Occipital lobe (tissue), 2 donors: ENCODE measurements around the gene AKR1D1. TPM values are rescaled to one million over a fixed set of nuclear protein-coding genes. Genes with fewer than 3 reads are reported as not detected.
"Not testable (repeated sequence)": the region's sequence is repeated elsewhere in the genome, so short reads cannot be mapped to it uniquely, and the experiment has no call there.

Source experiments
- DNase-seq: peaks from one replicate; lab custom pipeline; 2025; lab: John Stamatoyannopoulos, UW
- total RNA-seq: library from RNA; depleted of rRNA; stranded (reverse); fragments of >200 nt; gene quantifications from one replicate; pipeline ENCODE4 v1.2.3, GENCODE V29; 2014

The AKR1D1 gene, protein sequence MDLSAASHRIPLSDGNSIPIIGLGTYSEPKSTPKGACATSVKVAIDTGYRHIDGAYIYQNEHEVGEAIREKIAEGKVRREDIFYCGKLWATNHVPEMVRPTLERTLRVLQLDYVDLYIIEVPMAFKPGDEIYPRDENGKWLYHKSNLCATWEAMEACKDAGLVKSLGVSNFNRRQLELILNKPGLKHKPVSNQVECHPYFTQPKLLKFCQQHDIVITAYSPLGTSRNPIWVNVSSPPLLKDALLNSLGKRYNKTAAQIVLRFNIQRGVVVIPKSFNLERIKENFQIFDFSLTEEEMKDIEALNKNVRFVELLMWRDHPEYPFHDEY
- not detected for total RNA-seq

DNA sequence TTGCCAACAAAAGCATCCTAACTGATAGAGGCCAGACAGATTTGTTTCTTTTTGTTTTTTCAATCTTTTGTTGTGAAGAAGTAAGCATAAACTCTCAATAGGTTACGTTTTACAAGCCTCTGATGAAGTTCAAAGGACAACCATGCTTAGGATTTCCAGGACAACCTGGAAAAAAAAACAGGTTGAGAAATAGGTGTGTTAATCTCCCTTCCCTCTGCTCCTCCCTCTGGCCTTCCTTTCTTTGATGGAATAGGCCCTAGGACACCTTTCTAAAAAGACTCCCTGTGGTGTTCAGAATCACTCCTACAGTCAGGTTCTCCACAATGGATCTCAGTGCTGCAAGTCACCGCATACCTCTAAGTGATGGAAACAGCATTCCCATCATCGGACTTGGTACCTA is at the start of gene AKR1D1:
Gene AKR1D1, plus strand, starts transcription at position 264 of the 400 bp plus-strand sequence. Its CDS starts 60 bp downstream, at position 324.
- no peak for DNase-seq

DNA sequence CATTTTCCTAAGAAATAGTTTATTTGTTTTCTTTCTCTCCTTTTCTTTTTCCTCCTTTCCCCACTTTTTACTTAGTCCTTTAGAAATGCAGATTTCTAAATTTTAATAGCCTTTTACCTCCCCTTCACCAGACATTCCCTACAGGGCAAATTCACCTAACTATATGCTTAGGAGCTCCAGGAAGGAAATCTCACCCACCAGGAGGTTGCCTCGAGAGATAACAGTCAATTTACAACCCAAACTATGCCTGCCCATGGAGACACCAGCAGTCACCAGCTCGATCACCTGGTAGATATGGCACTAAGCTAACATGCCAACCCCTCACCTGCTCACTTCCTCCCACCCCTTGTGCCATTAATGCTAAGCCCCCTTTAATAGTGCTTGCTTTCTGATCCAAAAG is 49.2 kb upstream of the AKR1D1 start:
- DNase-seq = no peak

DNA sequence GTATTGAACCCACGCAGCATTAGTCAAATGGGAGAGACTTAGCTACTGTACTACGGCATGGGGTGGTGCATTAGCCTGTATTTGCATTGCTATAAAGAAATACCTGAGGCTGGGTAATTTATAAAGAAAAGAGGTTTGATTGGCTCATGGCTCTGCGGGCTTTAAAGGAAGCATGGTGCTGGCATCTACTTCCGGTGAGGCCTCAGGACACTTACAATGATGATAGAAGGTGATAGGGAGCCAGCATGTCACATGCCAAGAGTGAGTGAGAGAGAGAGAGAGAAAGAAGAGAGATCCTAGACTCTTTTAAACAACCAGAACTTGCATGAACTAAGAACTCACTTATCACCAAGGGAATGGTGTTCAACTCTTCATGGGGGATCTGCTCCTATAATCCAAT is 47.1 kb upstream of the AKR1D1 start:
- no peak for DNase-seq

DNA sequence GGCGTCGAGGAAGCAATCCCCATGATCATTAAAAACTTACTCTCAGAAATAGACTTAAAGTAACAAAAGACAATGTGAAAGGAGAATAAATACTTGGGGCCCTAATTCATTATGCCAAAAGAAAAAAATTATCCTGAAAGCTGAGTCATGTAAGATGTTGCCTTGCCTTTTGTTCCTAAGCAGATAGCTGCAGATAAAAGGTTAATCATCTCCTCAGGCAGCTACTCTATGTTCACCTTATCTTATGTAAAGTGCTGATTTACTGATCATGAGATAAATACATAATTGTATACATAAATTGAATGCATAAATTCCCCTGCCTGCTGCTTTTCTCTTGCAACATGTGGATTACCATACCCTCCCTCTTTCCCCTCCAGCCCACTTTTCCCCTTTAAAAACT is 46.3 kb upstream of the AKR1D1 start:
- DNase-seq = no peak

DNA sequence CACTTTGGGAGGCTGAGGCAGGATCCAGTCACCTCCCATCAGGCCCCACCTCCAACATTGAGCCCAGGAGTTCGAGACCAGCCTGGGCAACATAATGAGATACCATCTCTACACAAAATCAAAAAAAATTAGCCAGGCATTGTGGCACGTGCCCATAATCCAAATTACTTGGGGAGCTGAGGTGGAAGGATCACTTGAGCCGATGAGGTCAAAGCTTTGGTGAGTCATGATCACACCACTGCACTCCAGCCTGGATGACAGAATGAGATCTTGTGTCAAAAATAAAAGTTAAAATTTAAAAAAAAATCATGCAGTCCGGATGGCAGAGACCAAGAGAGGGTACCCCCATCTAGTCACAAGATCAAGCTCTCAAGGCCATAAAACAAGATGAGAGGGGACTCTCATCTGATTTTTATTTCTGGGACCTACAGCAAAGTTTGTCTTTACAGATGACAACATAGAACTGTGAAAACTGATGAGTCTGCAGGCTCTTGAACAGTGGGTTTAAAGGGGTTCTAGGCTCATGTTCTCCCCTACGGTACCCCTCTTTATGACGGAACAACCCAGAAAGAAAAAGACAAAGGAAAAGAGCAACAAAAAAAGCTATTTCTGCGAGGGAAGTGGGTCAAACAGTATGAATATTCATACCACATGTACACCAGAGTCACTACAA is 45.4 kb upstream of the AKR1D1 start:
- DNase-seq = no peak

DNA sequence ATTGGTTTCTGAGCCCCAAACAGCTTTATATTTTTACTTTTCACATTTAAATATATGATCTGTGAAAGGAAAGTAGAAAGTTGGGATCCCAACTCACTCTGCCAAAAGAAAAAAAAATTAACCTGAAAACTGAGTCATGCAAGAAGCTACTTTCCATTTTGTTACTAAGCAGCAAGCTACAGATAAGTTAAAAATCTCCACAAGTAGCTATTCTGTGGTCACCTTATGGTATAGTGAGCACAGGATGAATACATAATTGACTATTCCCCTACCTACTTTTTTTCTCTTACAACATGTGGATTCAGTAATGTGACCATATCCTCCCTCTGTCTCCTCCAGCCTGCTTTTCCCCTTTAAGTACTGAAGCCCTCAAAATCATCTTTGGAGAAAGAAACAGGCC is 44.1 kb upstream of the AKR1D1 start:
- no peak for DNase-seq

DNA sequence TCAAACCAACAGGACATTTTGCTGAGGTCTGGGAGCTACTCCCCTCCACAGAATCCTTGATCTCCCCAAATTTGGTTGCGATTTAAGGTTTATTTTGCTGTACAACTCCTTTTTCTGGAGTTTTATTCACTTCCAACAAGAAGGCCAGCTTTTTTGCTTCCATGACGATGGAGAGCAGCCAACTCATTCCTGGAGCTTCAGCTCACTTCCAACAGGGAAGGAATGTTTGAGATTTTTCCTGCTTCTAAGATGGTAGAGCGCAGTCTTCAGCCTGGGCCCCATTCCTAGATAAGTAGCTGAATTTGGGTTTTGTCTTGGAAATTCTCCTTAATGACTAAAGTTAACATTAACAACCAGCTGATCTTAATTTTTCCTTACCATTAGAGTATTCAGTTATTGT is 43.5 kb upstream of the AKR1D1 start:
- DNase-seq = no peak

DNA sequence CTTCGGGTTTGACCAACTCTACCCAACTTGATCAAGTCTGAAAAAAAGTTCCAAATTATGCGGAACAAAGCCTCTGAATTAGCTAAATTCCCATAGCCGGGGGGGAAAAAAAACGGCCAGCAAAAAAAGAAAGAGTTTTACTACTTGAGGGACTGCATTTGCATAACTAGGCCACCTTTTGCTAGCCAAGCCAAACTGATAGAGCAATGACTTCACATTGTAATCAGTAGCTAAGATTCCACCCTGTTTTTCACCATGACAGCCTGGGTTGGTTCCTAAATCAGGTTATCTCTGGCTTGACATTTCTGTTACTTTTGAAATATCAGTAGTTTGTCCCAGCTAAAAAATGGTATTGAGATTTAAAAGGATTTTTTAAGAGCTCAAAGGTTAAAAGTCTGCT is 43.0 kb upstream of the AKR1D1 start:
- DNase-seq = no peak

DNA sequence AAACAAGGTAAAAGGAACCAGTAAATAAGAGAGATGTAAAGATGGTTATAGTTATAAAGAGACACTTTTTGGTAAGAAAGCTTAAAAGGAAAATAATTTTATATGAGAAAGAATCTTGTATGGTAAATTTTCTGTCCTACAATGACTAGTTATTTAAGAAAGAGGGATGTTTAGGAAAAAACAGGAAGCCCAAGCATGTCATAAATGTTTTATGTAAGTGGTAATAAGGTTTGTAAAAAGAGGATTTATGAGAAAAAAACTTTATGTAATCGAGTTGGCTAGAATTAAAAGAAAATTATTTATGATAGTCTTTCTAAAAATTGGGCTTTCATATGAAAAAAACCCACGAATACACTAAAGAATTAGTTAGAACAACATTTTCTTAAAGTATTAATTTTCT is 40.1 kb upstream of the AKR1D1 start:
- no peak for DNase-seq

DNA sequence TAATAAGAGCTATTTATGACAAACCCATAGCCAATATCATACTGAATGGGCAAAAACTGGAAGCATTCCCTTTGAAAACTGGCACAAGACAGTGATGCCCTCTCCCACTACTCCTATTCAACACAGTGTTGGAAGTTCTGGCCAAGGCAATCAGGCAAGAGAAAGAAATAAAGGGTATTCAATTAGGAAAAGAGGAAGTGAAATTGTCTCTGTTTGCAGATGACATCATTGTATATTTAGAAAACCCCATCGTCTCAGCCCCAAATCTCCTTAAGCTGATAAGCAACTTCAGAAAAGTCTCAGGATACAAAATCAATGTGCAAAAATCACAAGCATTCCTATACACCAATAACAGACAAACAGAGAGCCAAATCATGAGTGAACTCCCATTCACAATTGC is 36.2 kb upstream of the AKR1D1 start:
- not testable (repeated sequence) for DNase-seq

DNA sequence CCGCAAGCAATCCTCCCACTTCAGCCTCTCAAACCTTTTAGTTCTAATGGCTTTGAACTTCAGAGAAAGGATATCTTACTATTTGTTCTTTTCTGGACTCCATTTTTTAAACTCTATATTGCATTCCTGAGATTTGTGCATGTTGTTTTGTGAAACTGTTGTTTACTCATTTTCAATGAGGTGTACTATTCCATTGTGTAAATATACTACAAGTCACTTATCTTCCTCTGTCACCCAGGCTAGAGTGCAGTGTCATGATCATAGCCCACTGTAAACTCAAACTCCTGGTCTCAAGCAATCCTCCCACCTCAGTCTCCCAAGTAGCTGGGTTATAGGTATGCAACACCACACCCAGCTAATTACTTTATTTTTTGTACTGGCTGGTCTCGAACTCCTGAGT is 31.4 kb upstream of the AKR1D1 start:
- DNase-seq = no peak

DNA sequence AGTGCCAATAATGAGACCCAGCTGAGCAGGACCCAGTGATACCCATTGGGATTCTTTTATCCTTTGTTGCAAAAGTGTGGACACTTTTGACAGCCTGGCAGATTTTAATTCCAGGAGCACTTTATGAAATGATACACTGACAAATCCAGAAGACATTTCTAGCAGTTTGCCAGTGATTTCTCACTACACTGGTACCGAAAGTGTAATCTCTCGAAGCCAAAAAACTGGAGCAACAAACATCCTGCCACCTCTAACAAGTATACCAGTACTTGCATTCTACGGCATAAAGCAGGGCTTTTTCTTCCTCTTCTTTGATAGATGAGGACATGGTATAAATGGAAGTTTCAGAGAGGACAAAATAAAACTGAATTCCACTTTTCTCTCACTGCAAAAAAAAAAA is 28.4 kb upstream of the AKR1D1 start:
- no peak for DNase-seq

DNA sequence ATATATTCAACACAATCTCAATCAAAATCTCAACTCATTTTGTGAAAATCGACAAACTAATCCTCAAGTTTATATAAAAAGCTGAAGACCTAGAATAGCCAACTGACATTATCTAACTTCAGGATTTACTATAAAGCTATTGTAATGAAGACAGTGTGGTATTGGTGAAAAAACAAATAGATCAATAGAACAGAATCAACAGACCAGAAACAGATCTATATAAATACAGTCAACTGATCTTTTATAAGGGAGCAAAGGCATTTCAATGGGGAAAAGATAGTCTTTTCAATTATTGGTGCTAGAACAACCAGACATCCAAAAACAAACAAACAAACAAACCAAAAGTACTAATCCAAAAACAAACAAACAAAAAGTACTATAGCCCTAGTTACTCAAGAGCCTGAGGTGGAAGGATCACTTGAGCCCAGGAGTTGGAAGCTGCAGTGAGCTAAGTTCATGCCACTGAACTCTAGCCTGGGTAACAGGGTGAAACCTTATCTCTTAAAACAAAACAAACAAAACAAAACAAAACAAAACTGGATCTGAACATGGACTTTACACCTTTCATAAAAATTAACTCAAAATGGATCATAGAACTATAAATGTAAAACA is 26.6 kb upstream of the AKR1D1 start:
- DNase-seq = no peak

DNA sequence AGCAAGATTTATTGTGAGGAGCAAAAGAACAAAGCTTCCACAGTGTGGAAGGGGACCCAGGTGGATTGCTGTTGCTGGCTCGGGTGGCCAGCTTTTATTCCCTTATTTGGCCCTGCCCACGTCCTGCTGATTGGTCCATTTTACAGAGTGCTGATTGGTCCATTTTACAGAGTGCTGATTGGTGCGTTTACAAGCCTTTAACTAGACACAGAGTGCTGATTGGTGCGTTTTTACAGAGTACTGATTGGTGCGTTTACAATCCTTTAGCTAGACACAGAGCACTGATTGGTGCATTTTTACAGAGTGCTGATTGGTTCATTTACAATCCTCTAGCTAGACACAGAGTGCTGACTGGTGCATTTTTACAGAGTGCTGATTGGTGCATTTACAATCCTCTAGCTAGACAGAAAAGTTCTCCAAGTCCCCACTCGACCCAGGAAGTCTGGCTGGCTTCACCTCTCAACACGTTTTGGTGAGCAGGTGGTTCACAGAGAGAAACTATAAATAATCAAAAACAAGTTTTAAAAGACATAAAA is 24.5 kb upstream of the AKR1D1 start:
- not testable (repeated sequence) for DNase-seq

DNA sequence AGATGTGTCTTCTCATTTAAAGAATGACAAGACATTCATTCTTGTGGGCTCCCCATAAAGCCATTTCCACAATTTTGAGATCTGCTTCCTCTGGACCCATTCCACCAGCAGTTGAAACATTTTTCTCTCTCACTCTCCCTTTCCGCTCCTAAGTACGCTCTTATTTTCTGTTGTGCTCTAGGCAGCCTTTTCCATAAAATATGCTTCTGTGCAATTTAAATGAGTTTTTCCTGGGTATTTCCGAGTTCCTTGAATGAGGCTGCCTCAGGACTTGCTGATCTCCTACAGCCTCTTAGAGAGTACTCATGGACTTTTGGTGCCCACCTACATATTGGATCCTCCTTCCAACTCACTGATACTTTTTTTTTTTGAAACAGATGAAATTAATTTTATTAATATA is 23.6 kb upstream of the AKR1D1 start:
- DNase-seq = no peak

DNA sequence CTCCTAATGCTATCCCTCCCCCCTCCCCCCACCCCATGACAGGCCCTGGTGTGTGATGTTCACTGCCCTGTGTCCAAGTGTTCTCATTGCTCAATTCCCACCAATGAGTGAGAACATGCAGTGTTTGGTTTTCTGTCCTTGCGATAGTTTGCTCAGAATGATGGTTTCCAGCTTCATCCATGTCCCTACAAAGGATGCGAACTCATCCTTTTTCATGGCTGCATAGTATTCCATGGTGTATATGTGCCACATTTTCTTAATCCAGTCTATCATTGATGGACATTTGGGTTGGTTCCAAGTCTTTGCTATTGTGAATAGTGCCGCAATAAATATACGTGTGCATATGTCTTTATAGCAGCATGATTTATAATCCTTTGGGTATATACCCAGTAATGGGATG is 20.6 kb upstream of the AKR1D1 start:
- DNase-seq = not testable (repeated sequence)

DNA sequence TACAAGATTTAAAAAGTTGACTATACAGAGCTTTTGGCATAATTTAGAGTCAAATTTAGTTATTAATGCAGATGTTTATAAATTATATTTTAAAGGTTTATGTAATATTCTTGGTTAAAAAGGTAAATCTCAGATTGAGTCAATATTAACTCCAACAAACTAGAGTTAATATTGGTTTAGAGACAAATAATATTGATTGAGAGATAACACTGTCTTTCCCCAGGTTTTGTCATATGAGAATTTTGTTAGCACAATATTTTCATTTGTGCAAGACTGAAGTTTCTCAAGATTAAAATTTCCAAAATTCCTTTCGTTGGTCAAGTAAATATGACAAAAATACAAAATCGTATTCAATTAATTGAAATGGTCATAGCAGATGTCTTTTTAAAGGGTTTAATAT is 12.9 kb upstream of the AKR1D1 start:
- DNase-seq = no peak

DNA sequence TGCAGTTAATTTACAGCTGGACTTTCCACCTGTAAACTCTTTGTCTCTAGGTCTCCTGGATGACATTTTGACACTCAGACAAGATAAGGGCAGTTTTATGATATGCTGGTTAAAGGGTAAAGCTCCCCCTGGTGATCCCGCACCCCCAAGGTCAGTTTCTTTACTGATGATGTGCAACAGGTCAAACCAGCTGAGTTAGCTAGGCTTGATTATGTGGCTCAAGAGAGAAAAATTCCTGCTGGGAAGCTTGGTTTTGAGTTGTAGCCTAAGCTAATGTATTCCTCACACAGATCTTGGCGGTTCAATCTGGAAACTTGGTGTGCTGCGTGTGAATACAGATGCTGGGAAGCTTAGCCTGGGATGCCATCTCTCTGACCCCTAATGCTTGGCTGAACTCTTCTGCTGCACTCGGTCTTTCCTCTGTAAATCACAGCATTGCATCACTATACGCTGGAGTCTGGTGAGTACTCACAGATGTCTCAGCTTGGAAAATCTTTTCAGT is 11.4 kb upstream of the AKR1D1 start:
- no peak for DNase-seq

DNA sequence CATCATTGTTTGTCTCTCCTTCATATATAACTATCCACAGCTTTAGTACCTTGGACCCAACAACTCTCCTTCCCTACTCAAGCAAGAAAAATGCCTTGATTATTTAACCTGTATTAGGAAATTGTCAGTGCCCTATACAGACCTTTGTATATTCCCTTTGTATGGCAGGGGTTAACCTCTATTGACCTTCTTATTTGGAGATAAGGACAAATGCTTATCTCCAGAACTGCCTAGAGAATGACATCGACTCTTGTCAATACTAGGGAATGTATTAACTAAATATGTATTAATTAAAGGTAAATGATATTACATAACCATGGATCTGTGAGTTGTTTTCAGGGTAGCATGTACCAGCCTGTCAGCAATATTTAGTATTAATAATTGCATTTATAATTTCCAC is 10.4 kb upstream of the AKR1D1 start:
- DNase-seq = no peak

DNA sequence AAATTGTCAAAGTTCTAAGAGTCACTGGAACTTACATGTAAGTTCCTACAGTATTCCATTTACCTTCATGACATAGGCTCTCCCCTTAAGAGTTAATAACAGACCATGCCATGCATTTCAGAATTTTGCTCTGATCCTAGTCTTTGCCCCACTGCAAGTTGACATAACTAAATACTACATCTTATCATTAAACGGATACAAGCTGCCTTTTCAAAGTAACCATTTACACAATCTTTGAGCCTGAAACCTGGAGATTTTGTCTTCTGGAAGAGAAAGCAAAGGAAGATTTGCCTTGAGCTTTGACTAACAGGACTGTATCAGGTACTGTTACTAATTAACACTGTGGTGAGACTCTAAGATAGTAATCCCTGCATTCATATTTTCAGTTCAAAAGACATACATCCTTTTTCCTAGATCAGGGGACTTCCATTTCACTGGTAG is 9.3 kb upstream of the AKR1D1 start:
- DNase-seq = no peak

DNA sequence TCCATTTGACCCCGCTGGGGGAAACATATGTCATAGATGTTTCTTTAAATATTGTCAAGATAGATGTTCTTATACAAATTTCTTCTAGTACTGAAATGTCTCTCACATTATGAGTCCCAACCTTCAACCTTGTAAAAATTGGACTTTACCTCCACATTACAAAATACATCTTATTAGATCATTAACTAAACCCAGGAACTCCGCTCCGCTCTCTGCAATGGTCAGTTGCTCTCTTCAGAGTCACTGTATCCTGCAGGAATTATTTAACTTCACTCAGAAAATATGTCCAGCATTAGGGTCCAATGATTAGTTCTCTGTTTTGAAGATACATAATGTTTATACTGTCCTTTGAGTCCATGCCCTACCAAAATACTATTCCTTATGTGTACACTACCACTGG is 8.5 kb upstream of the AKR1D1 start:
- no peak for DNase-seq

DNA sequence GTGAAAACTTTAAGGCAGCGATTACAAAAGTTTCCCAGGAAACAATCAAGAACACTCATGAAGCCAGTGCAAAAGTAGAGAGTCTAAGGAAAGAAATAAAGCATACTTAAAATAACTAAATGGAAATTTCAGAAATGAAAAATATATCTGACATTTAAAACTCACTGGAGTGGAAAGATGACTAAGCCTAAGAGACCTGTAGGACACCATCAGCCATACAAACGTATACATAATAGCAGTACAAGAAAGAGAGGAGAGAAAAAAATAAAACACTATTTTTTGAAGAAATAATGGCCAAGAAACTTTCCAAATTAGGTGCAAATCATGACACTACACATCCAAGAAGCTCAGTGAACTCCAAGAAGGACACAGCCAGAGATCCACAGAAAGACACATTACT is 5.4 kb upstream of the AKR1D1 start:
- no peak for DNase-seq
